B cell (primary cell): ENCODE measurements around the gene OR2A25. TPM values are rescaled to one million over a fixed set of nuclear protein-coding genes. Genes with fewer than 3 reads are reported as not detected.

Experiments
- ATAC-seq: fragments of 200-7000 bp; cut with Tn5 transposase; one replicate; pipeline ENCODE4 v1.10.0; 2021; ENCODE audit warnings: low read depth, mild to moderate bottlenecking, moderate number of reproducible peaks, moderate library complexity
- CTCF ChIA-PET: fragments of 350-600 bp; sonication (Branson Sonifier 250); formaldehyde crosslinking; loops from one replicate; lab custom pipeline; 2021; ENCODE audit warnings: antibody characterized with exemption, inconsistent platforms; lab: Charles Lee
- POLR2A ChIA-PET: fragments of 350-600 bp; sonication (Branson Sonifier 250); formaldehyde crosslinking; loops from one replicate; lab custom pipeline; 2021; ENCODE audit warnings: antibody characterized with exemption; lab: Charles Lee
- DNase-seq: peaks from one replicate; pipeline ENCODE4 v3.0.0; 2013
- H2AFZ ChIP-seq: 2 replicates; pipeline ENCODE4 v1.6.1; 2012; ENCODE audit warnings: mild to moderate bottlenecking, low read depth, low read length; ENCODE audit not compliant: insufficient read depth, poor library complexity, severe bottlenecking
- H3K27ac ChIP-seq, 2 donors: 1 replicate in 1 of 2; 2 replicates in 1 of 2; pipeline ENCODE4 v1.5.1; 2012 to 2013; ENCODE audit warnings: low read length in 2 of 2, mild to moderate bottlenecking in 2 of 2, moderate library complexity in 1 of 2
- H3K27me3 ChIP-seq, 4 experiments: fragments of 200-600 bp in 1 of 4; sonication (generic) in 1 of 4; replicated peaks in 1 of 4; 1 replicate in 2 of 4; 2 replicates in 2 of 4; pipeline versions ENCODE4 v1.6.1 to v1.7.0; 2013 to 2016; ENCODE audit warnings: low read length in 3 of 4, mild to moderate bottlenecking in 2 of 4, mixed read lengths in 1 of 4, moderate library complexity in 1 of 4; ENCODE audit not compliant: insufficient read depth in 4 of 4, control insufficient read depth in 3 of 4; ENCODE audit errors: control extremely low read depth in 1 of 4
- H3K36me3 ChIP-seq, 2 experiments: replicated peaks in 1 of 2; 1 replicate in 1 of 2; 2 replicates in 1 of 2; pipeline versions ENCODE4 v1.6.1 to v1.7.1; 2013; ENCODE audit warnings: low read length in 1 of 2; ENCODE audit not compliant: insufficient read depth in 2 of 2, control insufficient read depth in 1 of 2; ENCODE audit errors: control extremely low read depth in 1 of 2, extremely low read depth in 1 of 2
- H3K4me1 ChIP-seq, 2 donors: fragments of 200-600 bp in 1 of 2; sonication (generic) in 1 of 2; 1 replicate in 1 of 2; 2 replicates in 1 of 2; pipeline versions ENCODE4 v1.5.1 to v1.6.1; 2013 to 2017; ENCODE audit warnings: low read length in 2 of 2; ENCODE audit not compliant: control insufficient read depth in 2 of 2, insufficient read depth in 2 of 2
- H3K4me2 ChIP-seq: replicated peaks from 2 replicates; pipeline ENCODE3; 2012; ENCODE audit warnings: mild to moderate bottlenecking, low read depth, low read length; ENCODE audit not compliant: poor library complexity, severe bottlenecking
- H3K4me3 ChIP-seq, 5 experiments: fragments of 200-600 bp in 1 of 5; sonication (generic) in 1 of 5; 1 replicate in 3 of 5; 2 replicates in 2 of 5; pipeline versions ENCODE4 v1.5.1 to v1.7.0; 2011 to 2016; ENCODE audit warnings: low read length in 4 of 5, mild to moderate bottlenecking in 4 of 5, low read depth in 2 of 5, control low read depth in 1 of 5, moderate library complexity in 1 of 5; ENCODE audit not compliant: insufficient read depth in 1 of 5; ENCODE audit errors: control extremely low read depth in 1 of 5, extremely low read depth in 1 of 5
- H3K79me2 ChIP-seq: fragments of 200-600 bp; sonication (generic); one replicate; pipeline ENCODE4 v1.6.0; 2016; ENCODE audit warnings: low read length; ENCODE audit not compliant: control insufficient read depth, insufficient read depth
- H3K9ac ChIP-seq: fragments of 200-600 bp; sonication (generic); 2 replicates; pipeline ENCODE4 v1.6.1; 2017; ENCODE audit warnings: mild to moderate bottlenecking, low read length, moderate library complexity
- H3K9me3 ChIP-seq, 3 donors: one replicate each; pipeline versions ENCODE4 v1.6.1 to v1.7.1; 2013; ENCODE audit warnings: low read length in 2 of 3; ENCODE audit not compliant: control insufficient read depth in 2 of 3, insufficient read depth in 1 of 3; ENCODE audit errors: control extremely low read depth in 1 of 3
- H4K20me1 ChIP-seq: 2 replicates; pipeline ENCODE4 v1.6.0; 2012; ENCODE audit warnings: mild to moderate bottlenecking, low read length; ENCODE audit not compliant: insufficient read depth, control insufficient read depth, poor library complexity, severe bottlenecking
- H3K27ac Mint-ChIP-seq: one replicate; pipeline ENCODE4 v1.8.0; 2021; ENCODE audit warnings: mixed read lengths
- H3K27me3 Mint-ChIP-seq: one replicate; pipeline ENCODE4 v1.8.0; 2021; ENCODE audit warnings: mixed read lengths
- H3K4me1 Mint-ChIP-seq: one replicate; pipeline ENCODE4 v1.8.0; 2021; ENCODE audit warnings: mixed read lengths
- H3K4me3 Mint-ChIP-seq: one replicate; pipeline ENCODE4 v1.8.0; 2021; ENCODE audit warnings: mixed read lengths
- H3K9me3 Mint-ChIP-seq: one replicate; pipeline ENCODE4 v1.8.0; 2022; ENCODE audit warnings: mixed read lengths; ENCODE audit not compliant: insufficient read depth
- EZH2 ChIP-seq: IDR thresholded peaks from 2 replicates; pipeline ENCODE4 v1.6.1; 2012; ENCODE audit warnings: borderline replicate concordance, low read depth, mild to moderate bottlenecking, moderate library complexity, low read length; ENCODE audit not compliant: insufficient read depth, poor library complexity, severe bottlenecking
- WGBS: methylation state at CpG from one replicate; pipeline ENCODE4 v1.1.5; 2013; ENCODE audit warnings: missing lambda C conversion rate; ENCODE audit not compliant: insufficient coverage; 5-methylcytosine and 5-hydroxymethylcytosine counted together
- intact Hi-C: fragments of 100-400 bp; cut with micrococcal nuclease; formaldehyde crosslinking; loops from one replicate; pipeline ENCODE4 v1.10.0; 2022
- polyA plus RNA-seq: library from polyadenylated mRNA; depleted of rRNA; stranded (reverse); fragments of >200 nt; gene quantifications from 2 replicates; pipeline ENCODE4 v1.2.3, GENCODE V29; 2012
- total RNA-seq, 2 donors: library from RNA; stranded (reverse); fragments of 120-200 nt in 1 of 2; gene quantifications; 1 replicate in 1 of 2; 2 replicates in 1 of 2; pipeline versions ENCODE4 v1.2.3 to v1.2.4, GENCODE V29; 2013 to 2022
- TF ChIP-seq, protein P1 (sequence below): fragments of 200-600 bp; IDR thresholded peaks from one replicate; pipeline ENCODE4 v1.8.0; 2022; ENCODE audit warnings: antibody characterized with exemption, mild to moderate bottlenecking

OR2A25 gene
- total and polyA plus RNA-seq, 2 donors (not counting 1 experiment from before 2014, with no cell fraction given), result not detected

- H2AFZ ChIP-seq, result no peak overlapping the region
- peaks cover 0 to 7% (median 0%) of the 10 kb centered on the region in 4 experiments for H3K27me3 ChIP-seq
- Mint-ChIP-seq H3K4me1 (no peaks in the 10 kb centered on the region), H3K4me3 (no peak overlapping the region), H3K27me3 (no peaks in the 10 kb centered on the region), H3K9me3 (no peaks in the 10 kb centered on the region), H3K27ac (no peak overlapping the region)
- no peaks in the 10 kb centered on the region for H3K79me2 ChIP-seq
- CTCF ChIA-PET, result no interaction called here
- H3K4me1 ChIP-seq, result no peaks in the 10 kb centered on the region
- no peak for TF ChIP-seq EZH2
- TF ChIP-seq, protein P1, sequence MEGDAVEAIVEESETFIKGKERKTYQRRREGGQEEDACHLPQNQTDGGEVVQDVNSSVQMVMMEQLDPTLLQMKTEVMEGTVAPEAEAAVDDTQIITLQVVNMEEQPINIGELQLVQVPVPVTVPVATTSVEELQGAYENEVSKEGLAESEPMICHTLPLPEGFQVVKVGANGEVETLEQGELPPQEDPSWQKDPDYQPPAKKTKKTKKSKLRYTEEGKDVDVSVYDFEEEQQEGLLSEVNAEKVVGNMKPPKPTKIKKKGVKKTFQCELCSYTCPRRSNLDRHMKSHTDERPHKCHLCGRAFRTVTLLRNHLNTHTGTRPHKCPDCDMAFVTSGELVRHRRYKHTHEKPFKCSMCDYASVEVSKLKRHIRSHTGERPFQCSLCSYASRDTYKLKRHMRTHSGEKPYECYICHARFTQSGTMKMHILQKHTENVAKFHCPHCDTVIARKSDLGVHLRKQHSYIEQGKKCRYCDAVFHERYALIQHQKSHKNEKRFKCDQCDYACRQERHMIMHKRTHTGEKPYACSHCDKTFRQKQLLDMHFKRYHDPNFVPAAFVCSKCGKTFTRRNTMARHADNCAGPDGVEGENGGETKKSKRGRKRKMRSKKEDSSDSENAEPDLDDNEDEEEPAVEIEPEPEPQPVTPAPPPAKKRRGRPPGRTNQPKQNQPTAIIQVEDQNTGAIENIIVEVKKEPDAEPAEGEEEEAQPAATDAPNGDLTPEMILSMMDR, result no peak
- H3K9me3 ChIP-seq, result no peaks in the 10 kb centered on the region
- no peaks in the 10 kb centered on the region for H3K36me3 ChIP-seq
- no peak overlapping the region for H3K9ac ChIP-seq
- no peak overlapping the region for H3K4me3 ChIP-seq
- DNase-seq (no peak), ATAC-seq (no peak)
- no peak overlapping the region for H3K4me2 ChIP-seq
- H3K27ac ChIP-seq, result no peak overlapping the region
- WGBS, result no CpG with 5 or more reads among the region's 4 CpGs
- intact Hi-C loops, result no loop called here
- H4K20me1 ChIP-seq, result no peaks in the 10 kb centered on the region
- POLR2A ChIA-PET, result no interaction called here
Observed at GRCh38 chr7:144038887-144039286, 30.7 kb upstream of the OR2A25 start.

DNA sequence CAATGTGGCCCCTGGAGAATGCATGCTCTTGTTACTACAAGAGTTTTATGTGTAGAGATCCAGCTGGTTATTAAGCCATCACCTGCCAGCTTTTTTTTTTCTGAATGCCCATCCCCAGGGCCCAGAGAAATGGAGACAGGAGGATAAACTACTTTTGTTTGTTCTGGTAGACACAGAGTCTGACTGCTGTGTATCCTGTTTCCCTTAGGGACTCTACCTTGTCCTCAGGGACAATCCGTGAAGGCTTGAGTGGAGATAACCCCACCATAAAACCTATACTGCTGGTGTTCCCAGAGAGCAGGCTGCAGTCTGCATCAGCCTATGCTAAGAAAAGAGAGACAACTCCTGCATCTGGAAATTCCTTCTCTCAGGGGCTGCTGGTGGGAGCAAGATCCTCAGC lies 21.0 kb upstream of the OR2A25 start, which contains the start of gene OR2A5:
Gene OR2A5, plus strand, starts transcription at position 301 of the 400 bp plus-strand sequence. CDS start 1,454 bp downstream, outside the sequence.
- Histone ChIP-seq H3K36me3 (no peaks in the 10 kb centered on the region), H3K79me2 (no peaks in the 10 kb centered on the region), H3K4me1 (no peaks in the 10 kb centered on the region), H3K9me3 (no peaks in the 10 kb centered on the region), H2AFZ (no peak within 1 kb of the TSS), H3K27me3 (no peaks in the 10 kb centered on the region), H3K9ac (no peak within 1 kb of the TSS), H3K4me3 (no peak within 1 kb of the TSS), H3K4me2 (no peak within 1 kb of the TSS), H4K20me1 (no peaks in the 10 kb centered on the region), H3K27ac (no peak within 1 kb of the TSS)
- intact Hi-C loops, result no loop called here
- DNase-seq, result no peak
- H3K27me3 Mint-ChIP-seq, result no peaks in the 10 kb centered on the region
- CTCF ChIA-PET, result no interaction called here
- ATAC-seq, result no peak
- no peaks in the 10 kb centered on the region for H3K9me3 Mint-ChIP-seq
- H3K4me3 Mint-ChIP-seq, result no peak within 1 kb of the TSS
- POLR2A ChIA-PET, result no interaction called here
- 80% methylated on average over 1 of the region's 1 CpG for WGBS
- TF ChIP-seq EZH2, result no peak
- TF ChIP-seq, protein P1, result no peak
- no peaks in the 10 kb centered on the region for H3K4me1 Mint-ChIP-seq
- no peak within 1 kb of the TSS for H3K27ac Mint-ChIP-seq
